ENCODE measurements around the gene TNXB. TPM values are rescaled to one million over a fixed set of nuclear protein-coding genes. Genes with fewer than 3 reads are reported as not detected.

The TNXB gene
- total and polyA plus RNA-seq, 9 of the 15 experiments (the other 6 are each of a cell fraction or from before 2014, with no cell fraction given) = 0.14 to 28.1 (median 12.4) TPM

GRCh38 chr6:32045811-32046449, 63.2 kb downstream of the TNXB start (continued):
- peak in 1 of 3 experiments; percentile 10; a peak in 1 of 6 replicates for TF ChIP-seq CTCF (IDR thresholded peaks at IDR 0.05 in 2 of 3, conservative IDR thresholded peaks at IDR 0.05 in 1 of 3; ENCODE audit: insufficient read depth in 2 of 3, low read depth in 1 of 3, low read length in 3 of 3)
- 0 out of 2 replicates have a peak, but pooled peaks have one; percentile 24 for TF ChIP-seq HMGXB4 (CRISPR knock-in tag; IDR thresholded peaks at IDR 0.05)
- peak; percentile 63; the same call in 1 of the 2 replicates for TF ChIP-seq CTBP1 (IDR thresholded peaks at IDR 0.05; ENCODE audit: borderline replicate concordance)
- peak; percentile 77 for TF ChIP-seq DMBX1 (CRISPR knock-in tag; IDR thresholded peaks at IDR 0.05; ENCODE audit: borderline replicate concordance)
- 0 out of 2 replicates have a peak, but pooled peaks have one; percentile 52 for TF ChIP-seq ZBTB40 (IDR thresholded peaks at IDR 0.05)
- TF ChIP-seq ZBTB40 (CRISPR knock-in tag; IDR thresholded peaks at IDR 0.05) = no peak
- TF ChIP-seq MLX (CRISPR knock-in tag; conservative IDR thresholded peaks at IDR 0.05) = 0 out of 4 replicates have a peak, but pooled peaks of 1 of the 2 experiments have one; percentile 25
- TF ChIP-seq POLR2AphosphoS5 (IDR thresholded peaks at IDR 0.05; ENCODE audit: control insufficient read depth, insufficient read depth, low read depth, low read length) = peak; percentile 46; the same call in 1 of the 2 replicates
- TF ChIP-seq RHOXF2B (CRISPR knock-in tag; conservative IDR thresholded peaks at IDR 0.05) = no peak
- peak; percentile 73 for TF ChIP-seq NFE2 (IDR thresholded peaks at IDR 0.05; ENCODE audit: low read depth)
- TF ChIP-seq HOXB6 (CRISPR knock-in tag; IDR thresholded peaks at IDR 0.05; ENCODE audit: borderline replicate concordance) = no peak

All from K562 (cell line).